ENCODE data around the gene PLA2G2F.

The PLA2G2F gene

GRCh38 chr1:20143734-20144565, 4.8 kb downstream of the PLA2G2F start:
- no peak for DNase-seq

- no peak for DNase-seq
Measured at GRCh38 chr1:20147846-20148570, 8.9 kb downstream of the PLA2G2F start.

- no peak for DNase-seq
Measured at GRCh38 chr1:20148571-20149500, 9.7 kb downstream of the PLA2G2F start.

GRCh38 chr1:20149601-20150325, 10.6 kb downstream of the PLA2G2F start:
- DNase-seq, result no peak

- DNase-seq, result no peak
Measured at GRCh38 chr1:20150326-20150705, 11.2 kb downstream of the PLA2G2F start.

- no peak for DNase-seq
Measured at GRCh38 chr1:20150969-20151368, 11.8 kb downstream of the PLA2G2F start.

GRCh38 chr1:20151906-20152598, 12.9 kb downstream of the PLA2G2F start:
- DNase-seq, result peak; percentile 86

GRCh38 chr1:20152599-20152930, 13.4 kb downstream of the PLA2G2F start:
- no peak for DNase-seq

- no peak for DNase-seq
Measured at GRCh38 chr1:20153000-20153418, 13.9 kb downstream of the PLA2G2F start.

- DNase-seq, result no peak
Measured at GRCh38 chr1:20154301-20154831, 15.2 kb downstream of the PLA2G2F start.

GRCh38 chr1:20158358-20159070, 19.4 kb downstream of the PLA2G2F start:
- DNase-seq, result peak in 1 of 2 experiments; percentile 30

GRCh38 chr1:20160034-20160433, 20.9 kb downstream of the PLA2G2F start:
- no peak for DNase-seq

GRCh38 chr1:20164694-20165202, 25.6 kb downstream of the PLA2G2F start:
- DNase-seq, result no peak

- peak; percentile 30 to 31 for DNase-seq
Measured at GRCh38 chr1:20165522-20165951, 26.4 kb downstream of the PLA2G2F start.

GRCh38 chr1:20166051-20166450, 26.9 kb downstream of the PLA2G2F start:
- DNase-seq, result no peak

- DNase-seq, result no peak
Measured at GRCh38 chr1:20167126-20167525, 28.0 kb downstream of the PLA2G2F start.

GRCh38 chr1:20168564-20169491, 29.7 kb downstream of the PLA2G2F start:
- no peak for DNase-seq

- DNase-seq, result no peak
Measured at GRCh38 chr1:20169932-20170331, 30.8 kb downstream of the PLA2G2F start.

- no peak for DNase-seq
Measured at GRCh38 chr1:20172033-20172590, 33.0 kb downstream of the PLA2G2F start.

Measured in activated T-cell treated with anti-CD3 and anti-CD28 coated beads, Interleukin-2, amount 50 U/mL, for 48 hours (primary cell).